ENCODE measurements around the gene MIER1. TPM values are rescaled to one million over a fixed set of nuclear protein-coding genes. Genes with fewer than 3 reads are reported as not detected.
"Not testable (repeated sequence)": the region's sequence is repeated elsewhere in the genome, so short reads cannot be mapped to it uniquely, and the experiment has no call there.

The MIER1 gene
- total RNA-seq, 4 donors from 2014 or later, result 30.9 to 55.5 (median 34.9) TPM

- TF ChIP-seq CTCF (IDR thresholded peaks at IDR 0.05), result no peak
- DNase-seq (ENCODE audit: low spot score) (no peak), ATAC-seq (ENCODE audit: low FRiP score) (no peak)
Measured at GRCh38 chr1:66978201-66978600, 53.4 kb downstream of the MIER1 start.

- not testable (repeated sequence) for ATAC-seq (ENCODE audit: low FRiP score); DNase-seq (ENCODE audit: low spot score)
Measured at GRCh38 chr1:66979621-66980020, 54.8 kb downstream of the MIER1 start.

- ATAC-seq (ENCODE audit: low FRiP score) (no peak), DNase-seq (ENCODE audit: low spot score) (no peak)
Measured at GRCh38 chr1:66980745-66981367, 56.1 kb downstream of the MIER1 start.

GRCh38 chr1:66981679-66982078 is 56.9 kb downstream of the MIER1 start:
- DNase-seq (ENCODE audit: low spot score), result no peak
- no peak for TF ChIP-seq CTCF (IDR thresholded peaks at IDR 0.05)
- peak; percentile 73 for ATAC-seq (ENCODE audit: low FRiP score)

More at GRCh38 chr1:66980745-66981367, 56.1 kb downstream of the MIER1 start:
- no peak for TF ChIP-seq CTCF (IDR thresholded peaks at IDR 0.05)

GRCh38 chr1:66982561-66983260 is 57.9 kb downstream of the MIER1 start:
- DNase-seq (ENCODE audit: low spot score) (no peak), ATAC-seq (ENCODE audit: low FRiP score) (no peak)
- no peak for TF ChIP-seq CTCF (IDR thresholded peaks at IDR 0.05)

- DNase-seq (ENCODE audit: low spot score), result no peak
- no peak for TF ChIP-seq CTCF (IDR thresholded peaks at IDR 0.05)
- no peak for ATAC-seq (ENCODE audit: low FRiP score)
Measured at GRCh38 chr1:66984491-66984890, 59.7 kb downstream of the MIER1 start.

GRCh38 chr1:66985835-66986234 is 61.0 kb downstream of the MIER1 start:
- ATAC-seq (ENCODE audit: low FRiP score) (no peak), DNase-seq (ENCODE audit: low spot score) (no peak)
- TF ChIP-seq CTCF (IDR thresholded peaks at IDR 0.05), result no peak

Measured in omental fat pad (tissue), 4 donors.